Endothelial cell of coronary artery (primary cell): ENCODE measurements around the gene MEI4. TPM values are rescaled to one million over a fixed set of nuclear protein-coding genes. Genes with fewer than 3 reads are reported as not detected.

Experiments
- total RNA-seq: library from RNA; depleted of rRNA; stranded (reverse); fragments of >200 nt; gene quantifications from 2 replicates; pipeline ENCODE4 v1.2.3, GENCODE V29; 2014

MEI4 gene
- total RNA-seq, result under 0.01 TPM in 1 of 2 replicates, not detected in the other

GRCh38 chr6:77652739-77653138 is at the start of gene MEI4:
MEI4 (plus strand) TSS chr6:77653039; CDS start chr6:77690672, 37,633 bp downstream.

Other genes starting within 250 kb of the MEI4 start
- gene HTR1B, start 189.5 kb upstream of the MEI4 start, total RNA-seq, result 20.4 and 22.2 TPM in 2 replicates